Ovary (tissue), 9 donors: Measurements from ENCODE around the gene CHAF1A. TPM values are rescaled to one million over a fixed set of nuclear protein-coding genes. Genes with fewer than 3 reads are reported as not detected.

Source experiments
- DNase-seq, 5 donors: peaks; one replicate each; pipeline ENCODE4 v3.0.0-alpha.2; 2019 to 2020
- H3K27ac ChIP-seq, 2 donors: fragments of 200-600 bp; one replicate each; pipeline versions ENCODE4 v1.5.1 to v1.8.0; 2019 to 2022
- H3K27me3 ChIP-seq: fragments of 200-600 bp; one replicate; pipeline ENCODE4 v1.8.0; 2022
- H3K36me3 ChIP-seq: fragments of 200-600 bp; sonication (generic); one replicate; pipeline ENCODE4 v1.5.1; 2019
- H3K4me1 ChIP-seq: one replicate; pipeline ENCODE4 v1.8.1; 2013; ENCODE audit warnings: mild to moderate bottlenecking, moderate library complexity; ENCODE audit not compliant: insufficient read depth
- H3K4me3 ChIP-seq: fragments of 200-600 bp; sonication (generic); one replicate; pipeline ENCODE4 v1.5.1; 2017
- H3K9me3 ChIP-seq, 2 donors: fragments of 200-600 bp in 1 of 2; sonication (generic) in 1 of 2; one replicate each; pipeline versions ENCODE4 v1.5.1 to v1.8.1; 2013 to 2019; ENCODE audit warnings: mild to moderate bottlenecking in 1 of 2, moderate library complexity in 1 of 2
- CTCF ChIP-seq, 3 donors: fragments of 450-650 bp in 2 of 3; fragments of 200-600 bp in 1 of 3; IDR thresholded peaks; one replicate each; pipeline versions ENCODE4 v1.5.1 to v1.8.0; 2016 to 2022; ENCODE audit warnings: antibody characterized with exemption in 3 of 3, mild to moderate bottlenecking in 1 of 3
- EP300 ChIP-seq: sonication (generic); formaldehyde crosslinking; IDR thresholded peaks from one replicate; pipeline ENCODE4 v1.6.1; 2017; ENCODE audit warnings: antibody characterized with exemption
- POLR2A ChIP-seq: fragments of 450-650 bp; IDR thresholded peaks from one replicate; pipeline ENCODE4 v1.6.1; 2017; ENCODE audit warnings: antibody characterized with exemption, mild to moderate bottlenecking, moderate library complexity
- WGBS, 3 donors: extraction: QIAGEN DNeasy Blood & Tissue Kit in 1 of 3; methylation state at CpG; one replicate each; pipeline versions ENCODE4 v1.1.5 to v1.1.7; 2013 to 2017; 5-methylcytosine and 5-hydroxymethylcytosine counted together
- intact Hi-C, 4 donors: fragments of 100-400 bp; cut with DNase I; formaldehyde crosslinking; loops; one replicate each; pipeline versions ENCODE4 v1.11.0 to v1.15.1; 2022 to 2023
- polyA plus RNA-seq, 2 donors: library from polyadenylated mRNA; stranded (reverse); fragments of 200-250 nt in 1 of 2; fragments of 350-450 nt in 1 of 2; fragmentation: Illumina TruSeq in 1 of 2; extraction: RNeasy Lipid Tissue Mini Kit (QIAGEN cat#74804) in 1 of 2; gene quantifications; one replicate each; pipeline ENCODE4 v1.2.3, GENCODE V29; 2013 to 2014
- total RNA-seq, 7 donors: library from RNA; depleted of rRNA in 2 of 7; stranded (reverse); fragments of >200 nt in 2 of 7; fragmentation: NEBNext Ultra II Directional in 3 of 7; extraction: Animal tissue kit (Norgen Biotek cat#: 25700) in 3 of 7; gene quantifications; one replicate each; pipeline versions ENCODE4 v1.1.0 to v1.2.4, GENCODE V29; 2016 to 2023
- donor health status: DM: no; HTN: no; CAD: no; lungs with moderate emphysema.
- donor health status: DM: no; HTN: no; CAD: no.
- donor health status: Bipolar disorder and iron deficiency.
- donor health status: DM: yes; HTN: yes; CAD: no.
- donor health status: DM: no; HTN: no; CAD: no.
- donor health status: DM: yes; HTN: yes; CAD: no.

The CHAF1A gene
- total and polyA plus RNA-seq, 9 donors: 4.7 to 10.4 (median 7.5) TPM

GRCh38 chr19:4432918-4433506, 30.6 kb downstream of the CHAF1A start:
- H3K9me3 ChIP-seq: no peaks in the 10 kb centered on the region
- H3K4me1 ChIP-seq: no peaks in the 10 kb centered on the region
- no peaks in the 10 kb centered on the region for H3K36me3 ChIP-seq
- no peak for DNase-seq
- intact Hi-C loops: no loop called here
- H3K27ac ChIP-seq: no peak overlapping the region
- H3K4me3 ChIP-seq: no peak overlapping the region
- no peaks in the 10 kb centered on the region for H3K27me3 ChIP-seq
- 92 to 94% (median 93%) methylated on average over 28 of the region's 28 CpGs for WGBS, 3 donors
- TF ChIP-seq POLR2A (no peak), CTCF (IDR thresholded peaks at IDR 0.05) (no peak), EP300 (no peak)

GRCh38 chr19:4434391-4434790, 32.0 kb downstream of the CHAF1A start:
- Histone ChIP-seq H3K9me3 (no peaks in the 10 kb centered on the region), H3K4me1 (no peaks in the 10 kb centered on the region), H3K4me3 (no peak overlapping the region), H3K27me3 (no peaks in the 10 kb centered on the region), H3K27ac (no peak overlapping the region), H3K36me3 (no peaks in the 10 kb centered on the region)
- DNase-seq: no peak
- intact Hi-C loops: no loop called here
- WGBS, 3 donors: 92 to 94% (median 94%) methylated on average over 9 of the region's 9 CpGs
- no peak for TF ChIP-seq EP300
- TF ChIP-seq CTCF (IDR thresholded peaks at IDR 0.05): no peak
- no peak for TF ChIP-seq POLR2A

- Histone ChIP-seq H3K4me1 (no peaks in the 10 kb centered on the region), H3K27me3 (no peaks in the 10 kb centered on the region), H3K36me3 (no peaks in the 10 kb centered on the region), H3K27ac (no peak overlapping the region), H3K9me3 (no peaks in the 10 kb centered on the region), H3K4me3 (no peak overlapping the region)
- intact Hi-C loops: no loop called here
- 85 to 94% (median 92%) methylated on average over 7 of the region's 7 CpGs for WGBS, 3 donors
- TF ChIP-seq CTCF (IDR thresholded peaks at IDR 0.05) (no peak), EP300 (no peak), POLR2A (no peak)
- DNase-seq: no peak
Observed at GRCh38 chr19:4436231-4436630, 33.8 kb downstream of the CHAF1A start.

GRCh38 chr19:4437103-4437502, 34.7 kb downstream of the CHAF1A start:
- 93 to 97% (median 93%) methylated on average over 10 of the region's 10 CpGs for WGBS, 3 donors
- no peak overlapping the region for H3K4me3 ChIP-seq
- H3K27me3 ChIP-seq: no peaks in the 10 kb centered on the region
- no peak overlapping the region for H3K27ac ChIP-seq
- H3K36me3 ChIP-seq: no peaks in the 10 kb centered on the region
- intact Hi-C loops: no loop called here
- no peaks in the 10 kb centered on the region for H3K9me3 ChIP-seq
- TF ChIP-seq CTCF (IDR thresholded peaks at IDR 0.05) (no peak), EP300 (no peak), POLR2A (no peak)
- DNase-seq: no peak
- H3K4me1 ChIP-seq: no peaks in the 10 kb centered on the region
